WTC11 (cell line): ENCODE results near the gene EPDR1. TPM values are rescaled to one million over a fixed set of nuclear protein-coding genes. Genes with fewer than 3 reads are reported as not detected.

ENCODE experiments used
- AFF4 ChIP-seq: sonication (generic); formaldehyde crosslinking; IDR thresholded peaks from 2 replicates; pipeline ENCODE4 v1.8.1; 2023; ENCODE audit warnings: mild to moderate bottlenecking, missing genetic modification reagents, borderline replicate concordance
- ATF2 ChIP-seq: sonication (generic); formaldehyde crosslinking; IDR thresholded peaks from 2 replicates; pipeline ENCODE4 v1.8.1; 2022; ENCODE audit warnings: low read depth, missing genetic modification reagents, borderline replicate concordance
- ATF6 ChIP-seq: sonication (generic); formaldehyde crosslinking; IDR thresholded peaks from 2 replicates; pipeline ENCODE4 v1.8.1; 2023; ENCODE audit warnings: mild to moderate bottlenecking, missing genetic modification reagents
- CREB1 ChIP-seq: sonication (generic); formaldehyde crosslinking; IDR thresholded peaks from 2 replicates; pipeline ENCODE4 v1.8.0; 2023; ENCODE audit warnings: mild to moderate bottlenecking, missing genetic modification reagents
- CREM ChIP-seq: sonication (generic); formaldehyde crosslinking; IDR thresholded peaks from 2 replicates; pipeline ENCODE4 v1.8.1; 2022; ENCODE audit warnings: mild to moderate bottlenecking, missing genetic modification reagents, moderate library complexity
- E2F1 ChIP-seq: sonication (generic); formaldehyde crosslinking; IDR thresholded peaks from 2 replicates; pipeline ENCODE4 v1.8.0; 2022; ENCODE audit warnings: mild to moderate bottlenecking, missing genetic modification reagents
- ELF4 ChIP-seq: sonication (generic); formaldehyde crosslinking; IDR thresholded peaks from 2 replicates; pipeline ENCODE4 v1.8.1; 2022; ENCODE audit warnings: low read depth, mild to moderate bottlenecking, moderate library complexity, missing genetic modification reagents
- EMX1 ChIP-seq: fragments of 250-450 bp; sonication (Bioruptor Pico); IDR thresholded peaks from 2 replicates; pipeline ENCODE4 v1.8.0; 2021; ENCODE audit warnings: mild to moderate bottlenecking
- FOXJ3 ChIP-seq: sonication (generic); formaldehyde crosslinking; IDR thresholded peaks from 2 replicates; pipeline ENCODE4 v1.9.0; 2021; ENCODE audit warnings: missing genetic modification reagents, mild to moderate bottlenecking, borderline replicate concordance
- HMGA2 ChIP-seq: fragments of 250-450 bp; sonication (Bioruptor Pico); IDR thresholded peaks from 2 replicates; pipeline ENCODE4 v1.4.0; 2021; ENCODE audit warnings: mild to moderate bottlenecking, moderate library complexity
- KAT7 ChIP-seq: sonication (generic); formaldehyde crosslinking; IDR thresholded peaks from 2 replicates; pipeline ENCODE4 v1.8.1; 2023; ENCODE audit warnings: missing genetic modification reagents, mild to moderate bottlenecking, borderline replicate concordance
- NFYB ChIP-seq: sonication (generic); formaldehyde crosslinking; conservative IDR thresholded peaks from 2 replicates; pipeline ENCODE4 v1.8.0; 2022; ENCODE audit warnings: low read depth, missing genetic modification reagents
- RELA ChIP-seq: sonication (generic); formaldehyde crosslinking; IDR thresholded peaks from 2 replicates; pipeline ENCODE4 v1.8.1; 2022; ENCODE audit warnings: missing genetic modification reagents, mild to moderate bottlenecking, borderline replicate concordance
- RORB ChIP-seq: fragments of 250-450 bp; sonication (Bioruptor Pico); IDR thresholded peaks from 2 replicates; pipeline ENCODE4 v1.9.0; 2021; ENCODE audit warnings: mild to moderate bottlenecking
- SOX15 ChIP-seq: fragments of 250-450 bp; sonication (Bioruptor Pico); IDR thresholded peaks from 2 replicates; pipeline ENCODE4 v1.9.0; 2021; ENCODE audit warnings: mild to moderate bottlenecking
- TCF7 ChIP-seq: sonication (generic); formaldehyde crosslinking; IDR thresholded peaks from 2 replicates; pipeline ENCODE4 v1.8.0; 2022; ENCODE audit warnings: mild to moderate bottlenecking, low read depth, missing genetic modification reagents, moderate library complexity
- ZMAT4 ChIP-seq: fragments of 250-450 bp; sonication (Bioruptor Pico); IDR thresholded peaks from 2 replicates; pipeline ENCODE4 v1.9.0; 2021; ENCODE audit warnings: mild to moderate bottlenecking
- ZNF138 ChIP-seq: sonication (generic); formaldehyde crosslinking; conservative IDR thresholded peaks from 2 replicates; pipeline ENCODE4 v1.8.1; 2022; ENCODE audit warnings: mild to moderate bottlenecking, moderate library complexity, missing genetic modification reagents
- ZNF232 ChIP-seq: sonication (generic); formaldehyde crosslinking; IDR thresholded peaks from 2 replicates; pipeline ENCODE4 v1.8.0; 2022; ENCODE audit warnings: mild to moderate bottlenecking, missing genetic modification reagents
- ZNF671 ChIP-seq: fragments of 250-450 bp; sonication (Bioruptor Pico); IDR thresholded peaks from 2 replicates; pipeline ENCODE4 v1.8.0; 2021; ENCODE audit warnings: mild to moderate bottlenecking
- total RNA-seq: library from RNA; stranded (reverse); gene quantifications from 3 replicates; pipeline ENCODE4 v1.2.3, GENCODE V29; 2021
- TF ChIP-seq, protein P1 (sequence below): sonication (generic); formaldehyde crosslinking; IDR thresholded peaks from 2 replicates; pipeline ENCODE4 v1.8.1; 2023; ENCODE audit warnings: mild to moderate bottlenecking, missing genetic modification reagents, moderate library complexity
- TF ChIP-seq, protein P2 (sequence below): sonication (generic); formaldehyde crosslinking; IDR thresholded peaks from 2 replicates; pipeline ENCODE4 v1.8.0; 2023; ENCODE audit warnings: missing genetic modification reagents, mild to moderate bottlenecking, borderline replicate concordance
- TF ChIP-seq, protein P3 (sequence below): sonication (generic); formaldehyde crosslinking; conservative IDR thresholded peaks from 2 replicates; pipeline ENCODE4 v1.8.1; 2022; ENCODE audit warnings: mild to moderate bottlenecking, missing genetic modification reagents

Gene EPDR1
- total RNA-seq, 1 experiment from 2014 or later, result 7.4 TPM

GRCh38 chr7:37916017-37916672 lies 4.3 kb upstream of the EPDR1 start (continued):
- TF ChIP-seq, protein P1, sequence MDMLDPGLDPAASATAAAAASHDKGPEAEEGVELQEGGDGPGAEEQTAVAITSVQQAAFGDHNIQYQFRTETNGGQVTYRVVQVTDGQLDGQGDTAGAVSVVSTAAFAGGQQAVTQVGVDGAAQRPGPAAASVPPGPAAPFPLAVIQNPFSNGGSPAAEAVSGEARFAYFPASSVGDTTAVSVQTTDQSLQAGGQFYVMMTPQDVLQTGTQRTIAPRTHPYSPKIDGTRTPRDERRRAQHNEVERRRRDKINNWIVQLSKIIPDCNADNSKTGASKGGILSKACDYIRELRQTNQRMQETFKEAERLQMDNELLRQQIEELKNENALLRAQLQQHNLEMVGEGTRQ (CRISPR knock-in tag), result no peak
- TF ChIP-seq TCF7, result peak; percentile 98; the same call in 1 of the 2 replicates
- no peak for TF ChIP-seq ZNF138
- no peak for TF ChIP-seq HMGA2 (CRISPR knock-in tag)
- no peak for TF ChIP-seq EMX1 (CRISPR knock-in tag)
- TF ChIP-seq KAT7, result no peak
- 0 out of 2 replicates have a peak, but pooled peaks have one; percentile 50 for TF ChIP-seq CREM
- peak; percentile 75; the same call in 1 of the 2 replicates for TF ChIP-seq CREB1 (CRISPR knock-in tag)
- TF ChIP-seq SOX15 (CRISPR knock-in tag), result no peak
- peak; percentile 38; the same call in 1 of the 2 replicates for TF ChIP-seq NFYB (CRISPR knock-in tag)
- TF ChIP-seq E2F1, result peak; percentile 93; the same call in 1 of the 2 replicates
- TF ChIP-seq, protein P2, sequence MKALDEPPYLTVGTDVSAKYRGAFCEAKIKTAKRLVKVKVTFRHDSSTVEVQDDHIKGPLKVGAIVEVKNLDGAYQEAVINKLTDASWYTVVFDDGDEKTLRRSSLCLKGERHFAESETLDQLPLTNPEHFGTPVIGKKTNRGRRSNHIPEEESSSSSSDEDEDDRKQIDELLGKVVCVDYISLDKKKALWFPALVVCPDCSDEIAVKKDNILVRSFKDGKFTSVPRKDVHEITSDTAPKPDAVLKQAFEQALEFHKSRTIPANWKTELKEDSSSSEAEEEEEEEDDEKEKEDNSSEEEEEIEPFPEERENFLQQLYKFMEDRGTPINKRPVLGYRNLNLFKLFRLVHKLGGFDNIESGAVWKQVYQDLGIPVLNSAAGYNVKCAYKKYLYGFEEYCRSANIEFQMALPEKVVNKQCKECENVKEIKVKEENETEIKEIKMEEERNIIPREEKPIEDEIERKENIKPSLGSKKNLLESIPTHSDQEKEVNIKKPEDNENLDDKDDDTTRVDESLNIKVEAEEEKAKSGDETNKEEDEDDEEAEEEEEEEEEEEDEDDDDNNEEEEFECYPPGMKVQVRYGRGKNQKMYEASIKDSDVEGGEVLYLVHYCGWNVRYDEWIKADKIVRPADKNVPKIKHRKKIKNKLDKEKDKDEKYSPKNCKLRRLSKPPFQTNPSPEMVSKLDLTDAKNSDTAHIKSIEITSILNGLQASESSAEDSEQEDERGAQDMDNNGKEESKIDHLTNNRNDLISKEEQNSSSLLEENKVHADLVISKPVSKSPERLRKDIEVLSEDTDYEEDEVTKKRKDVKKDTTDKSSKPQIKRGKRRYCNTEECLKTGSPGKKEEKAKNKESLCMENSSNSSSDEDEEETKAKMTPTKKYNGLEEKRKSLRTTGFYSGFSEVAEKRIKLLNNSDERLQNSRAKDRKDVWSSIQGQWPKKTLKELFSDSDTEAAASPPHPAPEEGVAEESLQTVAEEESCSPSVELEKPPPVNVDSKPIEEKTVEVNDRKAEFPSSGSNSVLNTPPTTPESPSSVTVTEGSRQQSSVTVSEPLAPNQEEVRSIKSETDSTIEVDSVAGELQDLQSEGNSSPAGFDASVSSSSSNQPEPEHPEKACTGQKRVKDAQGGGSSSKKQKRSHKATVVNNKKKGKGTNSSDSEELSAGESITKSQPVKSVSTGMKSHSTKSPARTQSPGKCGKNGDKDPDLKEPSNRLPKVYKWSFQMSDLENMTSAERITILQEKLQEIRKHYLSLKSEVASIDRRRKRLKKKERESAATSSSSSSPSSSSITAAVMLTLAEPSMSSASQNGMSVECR (CRISPR knock-in tag), result peak; percentile 98
- TF ChIP-seq ELF4 (CRISPR knock-in tag), result 0 out of 2 replicates have a peak, but pooled peaks have one; percentile 22
- TF ChIP-seq AFF4 (CRISPR knock-in tag), result 0 out of 2 replicates have a peak, but pooled peaks have one; percentile 30
- no peak for TF ChIP-seq ATF6
- peak; percentile 88; the same call in 1 of the 2 replicates for TF ChIP-seq ATF2
- TF ChIP-seq FOXJ3, result no peak
- no peak for TF ChIP-seq ZNF671 (CRISPR knock-in tag)
- no peak for TF ChIP-seq ZMAT4 (CRISPR knock-in tag)
- peak; percentile 65; the same call in 1 of the 2 replicates for TF ChIP-seq RELA (CRISPR knock-in tag)
- TF ChIP-seq ZNF232 (CRISPR knock-in tag), result peak; percentile 87; the same call in 1 of the 2 replicates
- TF ChIP-seq RORB (CRISPR knock-in tag), result no peak
- TF ChIP-seq, protein P3, sequence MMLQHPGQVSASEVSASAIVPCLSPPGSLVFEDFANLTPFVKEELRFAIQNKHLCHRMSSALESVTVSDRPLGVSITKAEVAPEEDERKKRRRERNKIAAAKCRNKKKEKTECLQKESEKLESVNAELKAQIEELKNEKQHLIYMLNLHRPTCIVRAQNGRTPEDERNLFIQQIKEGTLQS, result peak; percentile 94
